ENCODE data around the gene CELF4.

The CELF4 gene

GRCh38 chr18:37445836-37446235, 119.8 kb downstream of the CELF4 start:
- no peak for DNase-seq
- in situ Hi-C loops (cut with HindIII; ENCODE audit: low pct_ligation_motif_present, low sequenced_read_pairs), result no loop called here
- no peaks in the 10 kb centered on the region for H3K27me3 ChIP-seq (replicated peaks)
- TF ChIP-seq CTCF (IDR thresholded peaks at IDR 0.05; ENCODE audit: low read depth, low read length, missing control alignments), result no peak
- no peaks in the 10 kb centered on the region for H3K36me3 ChIP-seq (replicated peaks)
- H3K27ac ChIP-seq, result no peak overlapping the region
- no peak overlapping the region for H3K4me3 ChIP-seq (ENCODE audit: low read depth, low read length)

DNA sequence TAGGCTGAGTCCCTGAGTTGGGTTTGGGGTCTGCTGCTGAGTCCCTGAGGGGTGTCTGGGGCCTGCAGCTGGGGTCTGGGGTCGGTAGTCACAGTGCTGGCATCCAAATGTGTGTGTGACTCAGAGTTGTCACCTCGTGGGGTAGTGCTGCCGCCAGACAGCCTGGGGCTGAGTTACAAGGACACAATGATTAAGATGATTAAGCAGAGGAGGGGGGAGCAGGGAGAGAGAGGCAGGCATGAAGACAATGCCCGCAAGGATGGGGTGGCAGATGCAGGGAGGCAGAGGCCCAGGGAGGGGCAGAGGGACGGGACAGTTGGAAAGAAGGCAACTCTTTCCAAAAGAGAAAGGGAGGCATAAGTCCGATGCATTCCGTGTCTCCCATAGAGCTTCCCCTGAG, 120.2 kb downstream of the CELF4 start:
- TF ChIP-seq CTCF (IDR thresholded peaks at IDR 0.05; ENCODE audit: low read depth, low read length, missing control alignments), result no peak
- H3K27ac ChIP-seq, result no peak overlapping the region
- H3K4me3 ChIP-seq (ENCODE audit: low read depth, low read length), result no peak overlapping the region
- in situ Hi-C loops (cut with HindIII; ENCODE audit: low pct_ligation_motif_present, low sequenced_read_pairs), result no loop called here
- no peaks in the 10 kb centered on the region for H3K27me3 ChIP-seq (replicated peaks)
- no peak for DNase-seq
- H3K36me3 ChIP-seq (replicated peaks), result no peaks in the 10 kb centered on the region

- no peaks in the 10 kb centered on the region for H3K27me3 ChIP-seq (replicated peaks)
- DNase-seq, result no peak
- no peak for TF ChIP-seq CTCF (IDR thresholded peaks at IDR 0.05; ENCODE audit: low read depth, low read length, missing control alignments)
- H3K4me3 ChIP-seq (ENCODE audit: low read depth, low read length), result no peak overlapping the region
- in situ Hi-C loops (cut with HindIII; ENCODE audit: low pct_ligation_motif_present, low sequenced_read_pairs), result no loop called here
- H3K27ac ChIP-seq, result no peak overlapping the region
- H3K36me3 ChIP-seq (replicated peaks), result no peaks in the 10 kb centered on the region
Measured at GRCh38 chr18:37443325-37444055, 122.1 kb downstream of the CELF4 start.

DNA sequence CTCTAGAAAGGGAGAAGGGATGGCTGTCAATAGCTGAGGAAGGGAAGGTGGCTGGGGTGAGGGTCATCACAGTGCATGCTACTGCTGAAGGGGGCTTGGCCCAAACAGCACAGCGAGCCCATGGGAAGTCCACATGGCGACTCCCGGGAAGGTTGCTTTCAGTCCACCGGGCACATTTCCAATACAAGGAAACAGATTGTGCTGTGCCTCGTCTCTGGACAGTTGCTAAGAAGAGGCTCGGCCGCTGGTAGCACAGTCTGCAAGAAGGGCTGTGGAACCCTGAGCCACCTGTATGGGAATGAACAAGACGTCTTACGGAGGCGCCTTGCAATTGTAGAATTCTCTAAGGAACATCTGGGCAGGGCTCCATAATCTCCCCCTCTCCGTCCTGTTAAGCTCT, 123.1 kb downstream of the CELF4 start:
- in situ Hi-C loops (cut with HindIII; ENCODE audit: low pct_ligation_motif_present, low sequenced_read_pairs), result no loop called here
- DNase-seq, result no peak
- H3K27ac ChIP-seq, result no peak overlapping the region
- H3K36me3 ChIP-seq (replicated peaks), result no peaks in the 10 kb centered on the region
- H3K27me3 ChIP-seq (replicated peaks), result no peaks in the 10 kb centered on the region
- no peak for TF ChIP-seq CTCF (IDR thresholded peaks at IDR 0.05; ENCODE audit: low read depth, low read length, missing control alignments)
- H3K4me3 ChIP-seq (ENCODE audit: low read depth, low read length), result no peak overlapping the region

GRCh38 chr18:37441821-37442220, 123.8 kb downstream of the CELF4 start:
- Histone ChIP-seq H3K36me3 (replicated peaks) (no peaks in the 10 kb centered on the region), H3K4me3 (ENCODE audit: low read depth, low read length) (no peak overlapping the region), H3K27ac (no peak overlapping the region), H3K27me3 (replicated peaks) (no peaks in the 10 kb centered on the region)
- in situ Hi-C loops (cut with HindIII; ENCODE audit: low pct_ligation_motif_present, low sequenced_read_pairs), result no loop called here
- no peak for DNase-seq
- TF ChIP-seq CTCF (IDR thresholded peaks at IDR 0.05; ENCODE audit: low read depth, low read length, missing control alignments), result no peak

DNA sequence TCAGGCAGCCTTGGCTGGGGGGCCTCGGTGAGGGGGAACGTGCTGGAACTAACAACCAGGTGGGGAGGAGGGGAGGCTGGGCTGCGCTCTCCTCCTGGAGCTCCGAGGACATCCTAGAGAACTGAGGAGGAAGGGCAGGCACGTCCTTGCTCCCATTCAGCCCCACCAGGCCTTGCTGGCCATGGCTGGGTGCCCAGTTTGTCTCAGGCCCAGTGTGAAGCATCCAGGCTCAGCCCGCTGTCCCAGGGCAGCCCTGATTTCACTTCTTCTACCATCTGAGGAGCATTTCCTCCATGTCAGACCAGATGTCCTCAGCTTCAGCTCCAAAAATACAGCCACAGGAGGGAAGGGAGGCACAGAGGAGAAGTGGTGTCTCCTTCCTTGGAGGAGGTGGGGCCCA, 125.4 kb downstream of the CELF4 start:
- in situ Hi-C loops (cut with HindIII; ENCODE audit: low pct_ligation_motif_present, low sequenced_read_pairs), result no loop called here
- no peak for TF ChIP-seq CTCF (IDR thresholded peaks at IDR 0.05; ENCODE audit: low read depth, low read length, missing control alignments)
- Histone ChIP-seq H3K4me3 (ENCODE audit: low read depth, low read length) (no peak overlapping the region), H3K27ac (no peak overlapping the region), H3K36me3 (replicated peaks) (no peaks in the 10 kb centered on the region), H3K27me3 (replicated peaks) (no peaks in the 10 kb centered on the region)
- DNase-seq, result no peak
